ENCODE results near the gene ULBP2.
"Not testable (repeated sequence)": the region's sequence is repeated elsewhere in the genome, so short reads cannot be mapped to it uniquely, and the experiment has no call there.

The ULBP2 gene

DNA sequence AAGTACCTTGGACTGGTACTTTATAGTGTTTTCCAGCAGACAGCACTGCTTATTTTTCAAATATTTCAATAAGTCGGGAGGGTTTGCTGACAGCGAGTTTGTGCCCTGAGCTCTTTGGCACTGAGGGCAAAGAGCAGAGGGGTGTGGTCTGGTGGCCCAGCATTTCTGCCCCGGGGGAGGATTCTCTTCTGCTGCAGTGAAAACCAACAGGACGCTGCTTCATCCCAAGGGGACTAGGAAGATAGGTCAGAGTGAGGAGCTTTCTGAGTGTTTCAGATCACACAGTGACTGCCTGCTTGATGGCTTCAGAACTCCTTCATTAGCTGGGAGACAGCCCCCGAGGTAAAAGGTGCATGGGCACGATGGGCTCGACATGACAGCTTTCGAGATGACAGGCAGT lies 8.6 kb downstream of the ULBP2 start:
- no peak for DNase-seq (ENCODE audit: low read depth)

DNA sequence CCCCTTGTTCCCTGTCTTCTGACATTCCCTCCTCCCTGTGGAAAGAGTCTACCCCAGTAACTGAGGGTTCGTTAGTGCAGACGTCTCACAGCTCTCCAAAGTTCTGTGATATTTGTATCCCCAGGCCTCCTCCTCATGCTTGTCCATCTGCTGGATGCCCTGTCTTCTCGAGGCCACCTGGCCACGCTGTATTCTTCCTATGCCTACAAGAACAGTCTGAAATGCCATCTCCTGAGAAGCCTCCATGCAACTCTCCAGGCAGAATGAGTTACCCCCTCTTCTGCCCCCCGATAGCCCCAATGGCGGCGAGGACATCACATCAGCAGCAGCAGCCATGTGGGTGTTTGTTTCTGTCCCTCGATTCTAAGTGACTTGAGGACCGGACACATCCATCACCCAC lies 9.3 kb downstream of the ULBP2 start:
- no peak for DNase-seq (ENCODE audit: low read depth)

DNA sequence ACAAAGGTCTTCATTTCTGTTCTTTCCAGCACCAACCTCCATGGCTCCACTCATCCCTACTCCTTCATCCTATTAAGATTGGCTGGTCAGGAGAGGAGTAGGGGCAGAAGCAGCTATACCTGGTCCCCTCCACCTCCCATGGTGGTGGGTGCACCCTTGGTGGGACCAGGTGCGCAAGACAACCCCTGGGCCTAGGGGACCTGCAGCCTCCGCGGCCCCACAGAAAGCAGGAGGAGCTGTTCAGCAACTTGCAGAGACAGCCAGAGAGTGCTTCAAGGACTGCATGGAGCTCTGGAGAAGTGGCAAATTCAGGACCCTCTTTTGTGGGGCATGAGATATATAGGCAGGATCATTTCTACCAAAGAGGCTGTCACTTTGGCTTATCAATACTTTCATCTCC lies 9.8 kb downstream of the ULBP2 start:
- no peak for DNase-seq (ENCODE audit: low read depth)

DNA sequence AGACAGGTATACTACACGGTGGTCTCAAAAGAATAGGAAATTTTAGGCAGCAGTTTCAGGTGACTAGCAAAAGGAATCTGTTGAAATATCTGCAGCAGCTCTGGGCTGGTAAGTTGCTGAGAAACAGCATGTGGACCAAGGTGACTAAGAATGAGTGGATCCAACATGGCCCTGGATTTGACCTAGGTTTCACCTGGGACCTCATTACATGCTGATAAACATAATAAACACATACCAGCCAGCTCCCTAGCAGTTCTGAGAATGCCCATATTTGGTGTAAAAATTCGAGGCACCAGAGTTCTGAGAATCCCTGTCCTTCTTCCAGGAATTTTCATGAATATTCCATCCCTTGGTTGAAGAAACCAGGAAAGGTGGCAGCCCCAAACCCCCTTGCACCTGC lies 11.6 kb downstream of the ULBP2 start:
- not testable (repeated sequence) for DNase-seq (ENCODE audit: low read depth)

DNA sequence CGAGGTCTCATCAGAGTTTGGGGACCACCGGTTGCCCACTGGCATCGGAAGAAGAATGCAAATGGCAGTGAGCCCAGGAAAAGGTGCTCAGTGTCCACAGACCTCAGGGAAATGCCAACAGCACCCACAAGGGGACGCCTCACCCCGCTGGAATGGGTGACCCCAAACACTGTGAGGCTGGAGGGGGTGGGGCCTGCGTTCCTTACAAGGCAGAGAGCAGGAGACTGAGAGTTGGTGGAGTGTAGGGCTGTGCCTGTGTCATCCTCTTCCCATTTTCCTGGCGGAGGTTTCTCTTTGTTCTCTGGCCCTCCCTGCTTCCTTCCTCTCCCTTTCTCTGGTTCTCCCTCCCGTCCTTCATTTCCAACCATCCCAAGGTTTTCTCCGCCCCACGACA lies 12.1 kb downstream of the ULBP2 start:
- not testable (repeated sequence) for DNase-seq (ENCODE audit: low read depth)

DNA sequence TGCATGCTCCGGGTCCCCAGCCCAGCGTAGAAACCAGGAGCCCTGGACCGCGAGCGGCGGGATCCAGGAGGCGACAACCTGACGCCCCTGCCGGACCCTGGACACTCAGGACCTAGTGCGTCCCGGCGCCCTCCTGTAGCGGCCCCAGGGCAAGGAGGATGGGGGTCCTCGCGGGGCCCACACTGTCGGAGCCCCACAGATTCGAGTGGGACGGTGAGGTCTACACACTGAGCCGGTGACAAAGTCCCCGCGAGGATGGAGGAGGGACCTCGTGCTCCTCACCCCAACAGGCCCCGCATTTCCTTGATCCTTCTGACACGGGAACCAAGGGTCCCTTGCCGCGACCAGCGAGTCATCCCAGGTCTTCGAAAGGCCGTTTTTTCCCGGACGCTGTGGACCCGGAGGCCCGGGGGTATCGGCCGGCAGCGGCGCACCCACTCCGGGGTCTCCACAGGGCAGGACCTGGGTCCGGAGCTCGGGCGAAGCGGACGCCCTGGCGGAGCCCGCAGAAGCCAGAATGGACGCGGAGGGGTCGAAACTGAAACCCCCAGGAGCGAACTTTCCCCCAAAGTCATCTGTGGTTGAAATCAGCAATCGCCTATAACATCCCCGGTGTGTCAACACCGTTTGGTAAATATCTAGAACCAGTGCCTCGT lies 12.6 kb downstream of the ULBP2 start:
- not testable (repeated sequence) for DNase-seq (ENCODE audit: low read depth)

DNA sequence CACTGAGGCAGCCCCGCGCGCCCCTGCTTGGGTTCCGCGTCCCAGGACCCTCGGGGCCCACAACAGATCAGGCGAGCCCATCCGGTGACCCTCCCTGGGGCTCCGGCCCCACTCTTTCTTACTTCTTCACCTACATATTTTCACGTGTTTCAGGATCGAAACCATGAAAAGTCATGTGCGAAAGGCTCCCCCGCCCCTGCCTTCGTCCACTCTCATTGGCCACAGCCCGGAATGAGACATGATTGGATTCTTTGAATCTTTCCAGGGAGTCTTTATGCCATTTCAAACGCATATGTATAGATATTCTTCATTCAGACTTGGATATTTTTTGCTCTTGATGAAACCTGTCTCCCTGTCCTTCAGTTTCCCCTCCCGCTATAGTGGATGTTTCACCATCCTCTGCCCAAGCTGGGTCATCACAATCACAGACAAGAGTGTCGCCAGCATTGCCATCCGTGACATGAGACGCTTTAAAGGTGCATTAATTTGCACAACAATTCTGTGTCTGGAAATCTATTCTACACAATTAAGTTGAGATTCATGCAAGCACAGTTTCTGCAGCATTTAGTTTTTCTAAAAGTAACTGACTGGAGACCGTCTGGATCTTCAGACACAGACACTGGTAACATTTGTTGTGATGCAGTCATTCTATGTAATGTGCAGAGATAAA lies 13.3 kb downstream of the ULBP2 start:
- DNase-seq (ENCODE audit: low read depth): not testable (repeated sequence)

DNA sequence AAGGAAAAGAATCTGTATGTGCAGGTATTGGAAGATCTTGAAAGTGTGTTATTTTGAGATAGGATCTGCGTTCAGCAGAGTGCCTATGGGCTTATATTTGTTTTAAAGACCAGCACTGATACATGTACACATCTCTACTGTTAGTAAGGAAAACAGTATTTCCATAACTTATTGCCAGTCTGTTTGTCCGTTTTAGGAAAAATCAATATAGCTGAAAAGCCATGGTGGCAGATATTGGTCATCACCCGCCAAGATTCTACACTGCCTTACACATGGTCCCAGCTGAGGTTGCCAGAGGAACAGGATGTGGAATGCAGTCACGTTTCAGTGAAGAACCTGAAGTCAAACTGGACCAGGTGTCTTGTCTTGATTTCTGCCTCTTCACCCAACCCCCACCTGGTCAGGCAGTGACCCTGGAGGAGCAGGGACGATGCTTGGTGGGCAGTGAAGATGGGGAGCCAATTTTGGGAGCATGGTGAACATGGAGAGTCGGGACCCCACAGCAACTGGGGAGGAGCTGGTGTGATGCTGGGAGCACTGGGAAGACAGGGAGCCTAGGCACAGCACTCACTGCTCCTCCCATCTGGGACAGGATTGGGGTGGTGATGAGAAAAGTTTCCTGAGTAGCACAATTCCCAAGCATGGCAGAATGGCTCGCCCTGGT lies 14.0 kb downstream of the ULBP2 start:
- DNase-seq (ENCODE audit: low read depth): not testable (repeated sequence)

DNA sequence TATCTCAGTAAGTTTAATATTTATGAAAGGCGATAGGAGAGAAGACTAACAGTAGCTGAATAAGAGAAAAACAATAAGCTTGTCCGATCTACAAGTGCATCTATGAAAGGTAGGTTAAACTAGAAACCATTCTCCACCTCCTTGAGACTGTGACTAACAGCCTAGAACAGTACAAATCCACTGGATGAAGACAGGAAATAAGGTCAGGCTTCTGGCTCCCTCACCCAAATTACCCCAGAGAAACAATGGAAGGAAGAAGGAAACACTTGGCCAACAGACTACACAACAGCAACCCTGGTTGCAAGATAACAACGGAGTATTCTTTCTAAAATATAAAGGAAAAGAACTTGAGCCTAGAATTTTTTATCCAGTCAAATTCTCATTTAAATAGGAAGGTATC lies 16.3 kb downstream of the ULBP2 start:
- DNase-seq (ENCODE audit: low read depth): not testable (repeated sequence)

DNA sequence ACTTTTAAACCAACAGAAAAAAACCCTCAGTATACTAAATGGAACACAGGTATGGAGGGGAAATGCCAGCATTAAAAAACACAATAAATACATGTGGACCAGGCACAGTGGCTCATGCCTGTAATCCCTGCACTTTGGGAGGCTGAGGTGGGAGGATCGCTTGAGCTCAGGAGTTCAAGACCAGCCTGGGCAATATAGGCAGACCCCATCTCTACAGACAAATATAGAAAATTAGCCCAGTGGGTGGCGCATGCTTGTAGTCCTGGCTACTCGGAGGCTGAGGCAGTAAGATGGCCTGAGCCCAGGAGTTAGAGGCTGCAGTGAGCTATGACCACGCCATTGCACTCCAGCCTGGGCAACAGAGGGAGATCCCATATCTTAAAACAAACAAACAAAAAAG lies 18.0 kb downstream of the ULBP2 start:
- not testable (repeated sequence) for DNase-seq (ENCODE audit: low read depth)

DNA sequence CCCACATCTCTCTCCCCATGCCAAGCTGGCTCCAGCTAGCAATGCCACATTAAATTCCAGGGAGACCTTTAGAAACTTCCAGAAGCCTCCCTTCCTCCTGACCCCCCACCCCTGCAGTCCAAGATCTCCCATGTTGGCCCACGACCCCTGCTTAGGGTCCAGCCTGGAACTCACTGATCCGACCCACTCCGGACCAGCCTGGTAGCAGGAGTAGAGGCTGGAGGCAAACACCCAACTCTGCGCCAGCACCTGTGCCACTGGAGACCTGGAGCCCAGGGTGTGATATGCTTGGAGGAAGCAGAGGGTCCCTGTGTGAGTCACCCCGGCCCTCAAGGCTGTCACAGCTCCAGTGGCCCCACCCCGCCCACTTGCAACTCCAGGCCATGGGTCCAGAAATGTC lies 18.7 kb downstream of the ULBP2 start:
- no peak for DNase-seq (ENCODE audit: low read depth)

DNA sequence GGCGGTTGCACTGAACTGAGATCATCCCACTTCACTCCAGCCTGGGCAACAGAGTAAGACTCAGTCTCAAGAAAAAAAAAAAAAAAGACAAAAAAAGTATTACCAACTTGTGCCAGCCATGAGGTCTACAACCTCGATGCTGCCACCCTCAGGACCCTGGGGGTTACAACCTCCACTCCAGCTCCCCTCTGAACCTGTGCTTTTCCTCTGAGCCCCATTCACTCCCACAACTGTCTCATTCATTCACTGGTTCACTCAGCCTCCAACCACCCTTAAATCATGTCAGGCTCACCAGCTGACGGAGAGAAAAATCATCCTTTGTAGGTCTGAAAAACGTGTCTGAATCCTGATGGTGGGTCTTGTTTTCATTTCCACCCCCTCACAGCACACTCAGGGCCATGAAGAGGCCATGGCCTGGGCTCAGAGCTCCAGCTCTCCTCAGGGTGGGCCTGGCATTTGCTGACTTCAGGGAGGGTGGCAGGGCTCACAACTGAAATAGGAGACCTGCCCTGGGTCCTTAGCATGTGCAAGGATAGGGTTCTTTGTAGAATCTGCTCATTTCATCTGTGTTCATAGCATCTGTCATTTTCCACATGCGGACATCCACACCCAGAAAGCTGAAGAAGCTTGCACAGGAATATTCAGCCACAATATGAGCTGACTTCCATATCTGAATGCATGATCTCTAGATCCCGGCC lies 20.1 kb downstream of the ULBP2 start:
- DNase-seq (ENCODE audit: low read depth): no peak

DNA sequence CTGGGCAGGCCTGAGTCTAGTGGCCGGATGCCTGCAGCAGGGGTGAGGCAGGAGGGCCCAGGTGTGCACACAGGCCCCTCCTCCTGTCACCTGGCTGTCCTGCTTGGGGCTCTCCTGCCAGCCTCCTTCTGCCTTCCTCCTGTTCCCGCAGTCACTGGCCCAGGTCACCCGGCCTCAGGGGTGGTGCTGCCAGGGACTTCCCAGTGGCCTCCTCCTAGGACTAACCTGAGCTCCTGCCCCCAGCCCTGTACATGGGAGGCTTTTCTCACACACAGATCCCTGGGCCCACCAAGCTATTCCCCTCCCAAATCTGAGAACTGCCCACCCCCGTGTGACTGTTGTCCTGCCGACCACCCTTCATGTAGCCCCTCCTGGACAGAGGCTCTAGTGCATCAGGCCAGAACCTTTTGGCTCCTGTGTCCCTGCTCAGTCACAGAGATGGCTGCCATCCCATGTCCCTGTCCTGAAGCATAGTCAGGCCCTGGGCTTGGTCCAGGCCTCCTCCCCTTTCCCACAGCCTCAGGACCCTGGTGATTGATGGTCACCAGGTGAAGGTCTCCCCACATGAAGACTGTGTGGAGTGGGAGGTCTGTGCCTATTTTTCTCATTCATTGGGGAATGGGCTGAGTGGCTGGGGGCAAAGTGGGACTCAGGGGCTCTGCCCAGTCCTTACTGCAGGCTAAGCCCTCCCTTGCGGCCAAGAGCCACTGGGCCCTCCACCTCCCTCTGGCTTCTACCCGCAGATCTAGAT lies 20.8 kb downstream of the ULBP2 start:
- DNase-seq (ENCODE audit: low read depth): no peak

DNA sequence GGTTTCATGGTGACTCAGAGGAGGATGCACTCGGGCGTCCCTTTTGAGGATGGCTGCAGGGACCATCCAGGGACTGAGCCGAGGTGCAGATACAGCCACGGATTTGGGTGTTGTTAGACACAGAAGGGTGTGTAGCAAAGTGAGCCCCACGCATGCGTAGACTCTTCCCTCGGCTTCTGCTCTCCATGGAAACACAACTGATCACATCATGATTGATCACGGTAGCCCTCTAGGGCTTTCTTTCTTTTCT lies 21.3 kb downstream of the ULBP2 start:
- peak; percentile 30 for DNase-seq (ENCODE audit: low read depth)

DNA sequence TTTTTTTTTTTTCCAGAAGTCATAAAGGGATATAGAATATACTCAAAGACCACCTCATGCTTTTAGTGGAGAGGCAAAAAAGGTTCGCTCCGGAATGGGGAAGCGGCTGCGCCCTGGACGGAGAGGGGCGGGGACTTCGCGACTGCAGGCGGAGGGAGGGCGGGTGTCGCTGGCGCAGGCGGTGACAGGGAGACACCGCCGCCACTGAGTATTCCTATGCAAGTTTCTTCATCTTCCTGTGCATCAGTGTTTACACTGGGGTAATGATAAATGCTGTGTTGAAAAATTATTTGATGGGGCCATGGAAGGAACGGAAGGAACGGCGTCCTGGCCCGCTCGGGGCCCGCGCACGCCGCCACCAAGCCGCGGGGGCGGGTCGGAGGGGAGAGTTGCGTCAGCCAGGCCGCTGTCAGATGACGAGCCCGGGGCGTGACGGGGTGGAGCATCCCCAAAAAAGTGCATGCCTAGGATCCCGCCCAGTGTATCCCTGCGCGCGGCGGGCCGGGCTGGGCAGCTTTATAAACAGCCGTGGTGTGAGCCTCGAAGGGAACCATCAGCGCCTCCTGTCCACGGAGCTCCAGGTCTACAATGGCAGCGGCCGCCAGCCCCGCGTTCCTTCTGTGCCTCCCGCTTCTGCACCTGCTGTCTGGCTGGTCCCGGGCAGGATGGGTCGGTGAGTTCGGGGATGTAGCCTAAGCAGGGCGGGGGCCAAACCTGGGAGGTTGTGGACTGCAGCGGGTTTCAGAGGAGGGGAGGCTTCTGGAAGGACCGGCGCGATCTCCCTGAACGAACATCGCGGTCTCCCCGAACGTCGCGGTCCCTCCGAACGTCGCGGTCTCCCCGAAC lies 21.9 kb downstream of the ULBP2 start, which contains the start of gene ULBP1:
ULBP1 (plus strand) TSS at position 482 of the 846 bp plus-strand sequence; CDS start at position 589, 107 bp downstream.
- peak; percentile 83 for DNase-seq (ENCODE audit: low read depth)

DNA sequence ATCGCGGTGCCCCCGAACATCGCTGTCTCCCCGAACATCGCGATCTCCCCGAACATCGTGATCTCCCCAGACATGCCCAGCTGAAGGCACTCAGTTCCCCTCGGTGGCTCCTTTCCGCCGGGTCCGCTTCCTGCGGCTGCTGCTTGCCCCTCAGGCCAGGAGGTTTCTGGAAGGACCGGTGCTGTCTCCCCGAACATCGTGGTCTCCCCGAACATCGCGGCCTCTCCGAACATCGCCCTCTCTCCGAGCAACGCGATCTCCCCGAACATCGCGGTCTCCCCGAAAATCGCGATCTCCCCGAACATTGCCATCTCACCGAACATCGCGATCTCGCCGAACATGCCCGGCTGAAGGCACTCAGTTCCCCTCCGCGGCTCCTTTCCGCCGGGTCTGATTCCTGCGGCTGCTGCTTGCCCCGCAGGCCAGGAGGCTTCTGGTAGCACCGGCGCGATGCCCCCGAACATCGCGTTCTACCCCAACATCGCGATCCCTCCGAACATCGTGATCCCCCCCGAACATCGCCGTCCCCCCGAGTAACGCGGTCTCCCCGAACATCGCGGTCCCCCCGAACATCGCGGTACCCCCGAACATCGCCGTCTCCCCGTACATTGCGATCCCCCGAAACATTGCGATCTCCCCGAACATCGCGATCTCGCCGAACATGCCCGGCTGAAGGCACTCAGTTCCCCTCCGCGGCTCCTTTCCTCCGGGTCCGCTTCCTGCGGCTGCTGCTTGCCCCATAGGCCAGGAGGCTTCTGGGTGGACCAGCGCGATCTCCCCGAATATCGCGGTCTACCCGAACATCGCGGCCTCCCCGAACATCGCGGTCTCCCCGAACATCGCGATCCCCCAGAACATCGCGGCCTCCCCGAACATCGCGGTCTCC lies 22.7 kb downstream of the ULBP2 start:
- DNase-seq (ENCODE audit: low read depth): peak; percentile 8

DNA sequence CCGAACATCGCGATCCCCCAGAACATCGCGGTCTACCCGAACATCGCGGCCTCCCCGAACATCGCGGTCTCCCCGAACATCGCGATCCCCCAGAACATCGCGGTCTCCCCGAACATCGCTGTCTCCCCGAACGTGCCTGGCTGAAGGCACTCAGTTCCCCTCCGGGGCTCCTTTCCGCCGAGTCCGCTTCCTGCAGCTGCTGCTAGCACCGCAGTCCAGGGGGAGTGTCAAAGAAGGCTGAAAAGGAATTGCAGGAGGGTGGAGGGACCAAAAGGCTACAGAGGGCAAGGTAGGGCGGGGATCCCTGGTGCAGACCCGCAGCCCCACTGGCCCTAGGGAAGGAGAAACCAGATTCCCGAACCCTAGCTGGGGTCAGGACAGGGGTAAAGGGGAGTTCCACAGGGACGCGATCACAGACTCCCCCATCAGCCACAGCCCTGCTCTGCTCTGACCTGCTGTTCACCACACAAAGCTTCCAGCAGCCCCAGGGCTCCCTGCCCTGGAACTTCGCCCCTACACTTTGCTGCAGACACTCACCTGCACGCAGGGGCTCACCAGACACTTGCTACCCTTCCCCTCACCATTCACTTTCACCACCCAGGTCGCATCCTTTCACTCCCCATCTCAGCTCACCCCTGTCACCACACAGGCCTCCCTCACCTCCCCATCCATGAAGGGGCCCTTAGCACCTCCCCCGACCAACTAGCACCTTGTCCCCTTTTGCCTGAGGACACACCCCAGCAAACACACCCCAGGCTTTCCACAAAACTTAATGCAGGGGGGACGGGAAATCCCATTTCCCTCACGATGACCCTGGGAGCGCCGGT lies 23.6 kb downstream of the ULBP2 start:
- no peak for DNase-seq (ENCODE audit: low read depth)

DNA sequence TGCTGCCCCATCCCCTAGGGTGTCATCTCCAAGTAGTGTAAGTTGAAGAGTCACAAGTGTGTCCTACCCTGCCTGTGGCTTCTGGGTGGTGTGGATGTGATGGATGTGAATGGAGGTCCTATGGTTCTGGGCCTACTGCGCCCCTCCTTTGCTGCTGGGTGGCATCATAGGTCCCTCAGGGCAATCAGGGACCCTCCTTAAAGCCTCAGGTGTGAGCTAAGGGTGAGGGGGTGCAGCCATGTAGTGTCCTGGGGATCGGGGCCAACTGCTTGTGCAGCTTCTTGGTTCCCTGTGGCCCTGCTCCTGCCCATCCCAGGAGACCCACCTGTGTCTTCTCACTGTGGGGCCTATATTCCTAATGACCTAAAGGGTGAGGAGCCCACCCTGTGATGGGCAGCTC lies 24.5 kb downstream of the ULBP2 start:
- not testable (repeated sequence) for DNase-seq (ENCODE audit: low read depth)

DNA sequence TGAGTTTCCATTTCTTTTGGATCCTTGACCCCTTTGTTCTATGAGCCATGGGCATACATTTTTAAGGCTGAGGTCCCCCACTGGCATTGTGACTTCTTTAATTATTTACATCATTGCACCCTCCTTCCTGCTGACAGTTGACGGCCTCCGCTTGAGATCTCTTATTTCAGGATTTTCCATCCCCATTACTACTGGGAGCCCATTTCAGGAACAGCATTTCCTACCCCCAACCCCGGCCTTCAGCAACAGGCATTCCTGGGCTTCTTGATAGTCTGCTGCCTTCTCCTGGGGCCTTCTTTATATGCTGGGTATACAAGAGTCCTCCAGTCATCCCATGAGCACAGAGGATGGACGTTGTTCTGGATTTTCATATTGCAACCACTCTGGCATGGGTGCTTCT lies 25.8 kb downstream of the ULBP2 start:
- DNase-seq (ENCODE audit: low read depth): no peak

Measured in GM04504 (cell line).